Activated T-cell treated with anti-CD3 and anti-CD28 coated beads for 24 hours (primary cell): ENCODE data around the gene MIA.
"Not testable (repeated sequence)": the region's sequence is repeated elsewhere in the genome, so short reads cannot be mapped to it uniquely, and the experiment has no call there.

ENCODE experiments used
- DNase-seq: peaks from one replicate; pipeline ENCODE4 v3.0.0-alpha.2; 2020; ENCODE audit warnings: low read depth

Gene MIA

DNA sequence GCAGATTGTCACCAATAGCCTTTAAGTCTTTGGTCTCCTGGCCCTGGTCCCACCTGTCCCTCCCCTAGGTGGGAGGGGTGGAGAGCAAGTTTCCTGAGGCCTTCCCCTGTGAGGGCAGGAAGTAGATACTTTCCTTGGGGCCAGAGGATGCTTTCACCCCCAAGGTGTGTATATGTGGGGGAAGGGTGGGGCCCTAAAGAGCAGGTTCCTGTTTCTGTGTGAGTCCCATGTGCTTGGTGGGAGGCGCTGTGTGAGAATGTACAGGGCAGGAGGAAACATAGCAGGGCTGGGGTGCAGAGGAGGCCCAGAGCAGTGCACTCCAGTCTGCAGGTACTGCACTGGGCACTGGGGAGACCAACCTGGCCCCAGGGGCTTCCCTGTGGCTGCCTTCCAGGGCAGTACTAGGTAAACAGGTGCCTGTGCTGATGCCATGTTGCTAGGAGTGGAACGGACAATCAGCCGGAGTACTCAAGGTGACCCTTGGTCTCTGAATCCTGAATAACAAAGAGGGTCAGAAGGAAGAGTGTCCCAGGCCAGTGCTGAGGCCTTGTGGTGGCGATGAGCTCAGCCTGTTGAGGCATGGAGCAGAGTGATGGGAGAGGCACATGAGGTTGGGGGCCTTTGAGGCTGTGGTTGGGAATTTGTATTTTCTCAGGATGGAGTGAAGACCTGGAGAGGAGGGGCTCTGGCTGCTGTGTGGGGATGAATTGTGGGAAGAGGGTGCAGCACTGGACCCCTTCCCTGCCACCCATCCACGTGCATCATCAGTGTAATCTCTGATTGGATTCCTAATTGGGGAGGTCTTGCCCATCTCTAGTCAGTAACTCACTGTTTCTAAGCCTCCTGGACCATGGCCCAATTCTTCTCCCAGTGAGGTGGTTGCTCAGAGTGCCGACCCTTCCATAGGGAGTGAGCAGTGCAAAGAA lies 28.8 kb downstream of the MIA start:
- DNase-seq = no peak

DNA sequence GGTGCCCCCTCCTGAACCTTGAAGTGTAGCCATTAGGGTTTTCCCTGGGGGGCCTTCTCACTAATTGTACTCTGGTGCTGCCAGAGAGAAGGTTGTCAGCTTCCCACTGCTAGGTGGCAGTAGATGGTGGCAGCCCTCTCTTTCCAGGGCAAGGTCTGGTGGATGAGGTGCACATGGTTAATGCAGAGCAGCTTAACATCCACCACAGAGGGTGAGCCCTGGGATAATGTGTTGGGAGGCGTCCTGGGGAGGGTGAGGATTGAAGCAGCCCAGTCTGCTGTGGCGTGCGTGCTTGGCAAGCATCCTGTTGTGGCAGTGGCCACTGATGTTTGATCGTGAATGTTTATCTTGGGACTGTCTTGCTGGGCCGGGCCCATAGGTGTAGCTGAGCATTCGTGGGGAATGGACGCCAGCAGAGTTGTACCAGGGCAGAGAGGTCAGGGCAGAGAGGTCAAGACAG lies 29.5 kb downstream of the MIA start:
- no peak for DNase-seq

GRCh38 chr19:40805258-40805868 lies 30.0 kb downstream of the MIA start:
- no peak for DNase-seq

GRCh38 chr19:40806423-40807146 lies 31.3 kb downstream of the MIA start:
- peak; percentile 73 for DNase-seq

GRCh38 chr19:40807147-40808020 lies 32.1 kb downstream of the MIA start:
- DNase-seq = no peak

DNA sequence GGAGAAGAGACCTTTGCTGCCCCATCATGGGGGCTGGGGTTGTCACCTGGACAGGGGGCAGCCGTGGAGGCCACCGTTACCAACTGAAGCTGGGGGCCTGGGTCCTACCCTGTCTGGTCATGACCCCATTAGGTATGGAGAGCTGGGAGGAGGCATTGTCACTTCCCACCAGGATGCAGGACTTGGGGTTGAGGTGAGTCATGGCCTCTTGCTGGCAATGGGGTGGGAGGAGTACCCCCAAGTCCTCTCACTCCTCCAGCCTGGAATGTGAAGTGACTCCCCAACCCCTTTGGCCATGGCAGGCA lies 32.7 kb downstream of the MIA start:
- DNase-seq = no peak

DNA sequence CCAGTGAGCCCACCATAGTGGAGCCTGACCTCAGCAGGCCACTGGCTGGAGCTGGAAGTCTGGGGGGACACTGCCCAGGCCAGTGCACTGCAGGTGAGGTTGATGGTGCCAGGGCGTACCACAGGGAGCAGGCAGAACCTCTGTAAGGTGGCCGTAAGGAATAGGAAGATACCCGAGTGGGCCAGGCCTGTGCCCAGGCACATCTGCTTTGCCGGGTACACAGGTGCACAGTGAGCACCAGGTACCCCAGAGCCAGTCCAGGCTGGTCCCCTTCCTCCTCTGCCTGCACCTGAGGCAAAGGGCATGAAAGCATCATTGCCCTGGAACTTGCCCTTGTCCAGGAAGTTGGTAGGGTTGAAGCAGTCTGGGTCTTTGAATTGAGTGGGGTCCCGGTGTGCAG lies 33.2 kb downstream of the MIA start:
- no peak for DNase-seq

DNA sequence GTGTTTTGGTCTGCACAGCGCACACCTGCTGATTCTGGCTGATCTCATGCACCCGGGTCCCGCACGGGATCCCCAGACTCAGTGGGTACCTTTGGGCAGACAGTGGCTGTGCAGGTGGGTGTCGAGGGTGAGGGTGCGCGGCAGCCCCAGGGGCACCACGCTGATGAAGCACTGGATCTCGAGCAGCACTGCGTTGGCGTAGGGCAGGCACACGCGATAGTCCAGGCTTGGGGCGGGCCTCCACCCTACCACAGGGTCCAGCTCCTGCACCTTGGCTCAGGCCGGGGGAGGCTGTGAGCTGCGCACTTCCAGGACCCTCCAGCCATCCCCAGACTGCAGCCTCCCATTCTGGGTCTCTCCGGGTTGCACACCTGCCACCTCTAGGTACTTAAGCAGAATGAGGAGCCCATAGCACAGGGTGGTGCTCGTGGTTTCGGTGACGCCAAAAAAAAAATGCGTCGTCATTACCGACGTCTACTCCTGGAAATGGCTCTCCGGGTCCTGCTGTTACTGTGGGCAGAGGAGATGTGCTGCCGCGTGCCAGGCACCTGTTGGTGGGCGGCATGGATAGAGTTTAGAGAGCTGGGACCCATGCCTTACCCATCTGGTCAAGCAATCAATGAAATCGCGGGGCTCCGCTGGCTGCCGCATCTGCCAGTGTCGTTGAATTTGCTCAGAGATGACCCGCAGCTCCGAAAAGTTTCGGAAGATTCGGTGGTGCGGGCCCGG lies 34.2 kb downstream of the MIA start:
- DNase-seq = no peak

GRCh38 chr19:40810160-40810559 lies 34.8 kb downstream of the MIA start:
- no peak for DNase-seq

GRCh38 chr19:40810649-40811408 lies 35.5 kb downstream of the MIA start:
- DNase-seq = not testable (repeated sequence)

GRCh38 chr19:40811478-40812341 lies 36.4 kb downstream of the MIA start:
- no peak for DNase-seq

GRCh38 chr19:40812571-40812970 lies 37.2 kb downstream of the MIA start:
- not testable (repeated sequence) for DNase-seq

DNA sequence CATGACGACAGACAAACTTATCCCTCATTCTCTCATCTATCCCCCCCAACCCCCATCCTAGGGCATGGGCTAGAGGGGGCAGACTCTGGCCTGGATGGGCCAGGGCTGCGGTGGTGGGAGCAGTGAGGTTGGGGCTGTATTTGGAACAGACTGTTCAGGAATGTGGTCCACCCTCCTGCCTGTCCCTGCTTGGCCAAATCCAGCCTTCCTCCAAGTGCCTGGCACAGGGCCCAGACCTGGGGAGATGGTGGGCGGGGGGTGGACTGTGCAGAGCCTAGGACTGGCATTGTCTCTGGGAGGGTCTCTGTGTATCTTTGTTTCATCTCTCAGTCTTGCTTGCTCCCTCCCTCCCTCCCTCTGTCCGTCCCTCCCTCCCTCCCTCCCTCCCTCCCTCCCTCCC lies 37.9 kb downstream of the MIA start:
- no peak for DNase-seq

DNA sequence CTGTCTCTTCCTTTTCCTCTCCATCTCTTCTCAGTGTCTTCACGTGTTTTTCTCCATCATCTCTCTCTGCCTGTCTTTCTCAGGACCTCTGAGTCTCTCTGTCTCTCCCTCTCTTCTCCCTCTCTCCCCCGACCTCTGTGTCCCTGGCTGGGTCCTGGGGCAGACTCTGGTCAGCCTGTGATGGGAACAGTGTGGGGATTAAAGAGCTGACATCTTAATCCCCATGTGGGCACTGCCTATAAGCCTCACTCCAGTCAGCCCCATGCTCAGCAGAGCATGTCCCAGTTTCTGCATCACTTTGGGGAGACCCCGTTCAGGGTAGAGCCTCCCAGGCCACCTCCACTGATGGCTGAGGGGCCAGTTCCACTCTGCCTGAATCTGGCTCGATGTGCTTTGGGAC lies 39.9 kb downstream of the MIA start:
- DNase-seq = no peak

GRCh38 chr19:40818480-40819399 lies 43.4 kb downstream of the MIA start:
- DNase-seq = not testable (repeated sequence)

DNA sequence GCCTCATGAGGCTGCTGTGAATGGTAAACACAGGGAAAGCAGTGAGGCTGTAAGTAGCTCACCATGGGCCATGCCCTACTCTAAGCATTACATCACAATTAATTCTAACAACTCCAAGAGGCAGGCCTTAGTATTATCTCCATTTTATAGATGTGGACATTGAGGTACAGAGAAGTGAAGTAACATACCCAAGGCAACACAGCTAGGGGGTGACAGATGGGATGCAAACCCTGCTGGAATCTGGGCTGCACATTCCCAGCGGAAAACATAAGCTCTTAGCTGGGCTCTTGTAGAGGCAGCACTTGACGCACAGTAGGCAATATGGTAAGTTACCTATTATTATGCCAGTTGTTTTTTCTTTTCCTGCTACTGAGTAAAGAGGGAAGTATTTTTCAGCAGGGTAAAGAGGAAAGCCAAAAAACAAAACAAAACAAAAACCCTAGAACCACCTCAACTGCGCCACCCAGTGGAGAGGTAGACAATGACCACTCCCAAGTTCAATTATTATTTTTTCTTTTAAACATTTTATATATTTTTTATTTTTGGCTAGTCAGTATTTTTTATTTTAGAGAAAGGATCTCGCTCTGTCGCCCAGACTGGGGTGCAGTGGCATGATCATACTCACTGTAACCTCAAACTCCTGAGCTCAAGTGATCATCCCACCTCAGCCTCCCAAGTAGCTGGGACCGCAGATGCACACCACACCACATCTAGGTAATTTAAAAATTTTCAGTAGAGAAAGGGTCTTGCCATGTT lies 44.3 kb downstream of the MIA start:
- DNase-seq = not testable (repeated sequence)

DNA sequence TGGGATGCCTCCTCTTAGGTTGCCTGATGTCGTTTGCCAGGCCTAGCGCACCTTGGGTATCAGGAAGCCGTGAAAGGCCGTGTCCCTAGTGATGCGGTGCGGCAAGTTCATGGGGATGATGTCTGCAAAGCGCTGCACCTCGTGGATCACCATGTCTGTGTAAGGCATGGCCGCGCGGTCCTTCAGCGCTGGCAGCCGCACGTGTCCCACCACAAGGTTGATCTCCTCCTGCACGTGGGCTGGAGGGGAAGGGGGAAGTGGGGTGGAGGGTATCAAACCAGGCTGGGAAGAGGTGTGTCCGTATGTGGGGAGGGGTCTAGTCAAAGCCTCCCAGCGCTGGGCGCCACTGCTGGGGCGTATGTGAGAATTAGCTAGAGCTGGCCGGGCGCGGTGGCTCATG lies 46.8 kb downstream of the MIA start:
- no peak for DNase-seq
